ENCODE results near the gene SLC25A6. TPM values are rescaled to one million over a fixed set of nuclear protein-coding genes. Genes with fewer than 3 reads are reported as not detected.

SLC25A6 gene
- polyA plus RNA-seq, 1 of the 3 experiments (the other 2 are of a cell fraction), result 981 TPM

GRCh38 chrX:1336331-1336943 is 55.5 kb downstream of the SLC25A6 start, which contains the start of gene IL3RA:
Gene IL3RA, plus strand, starts transcription at chrX:1336785. Its CDS starts 4,981 bp downstream, at chrX:1341766.
- DNase-seq, result no peak

More at GRCh38 chrX:1336331-1336943, 55.5 kb downstream of the SLC25A6 start, which contains the start of gene IL3RA:
- Histone ChIP-seq H2AFZ (ENCODE audit: low read depth) (no peak within 1 kb of the TSS), H3K4me3 (ENCODE audit: low read depth in 2 of 2, low read length in 1 of 2) (peak within 1 kb of the TSS in 1 of 2 experiments; percentile 27; a peak in 1 of 4 replicates), H3F3A (replicated peaks; ENCODE audit: insufficient read depth) (no peaks in the 10 kb centered on the region), H3K36me3 (replicated peaks in 1 of 2; ENCODE audit: control insufficient read depth in 1 of 2, insufficient read depth in 2 of 2, low read length in 1 of 2) (no peaks in the 10 kb centered on the region), H3K27ac (ENCODE audit: low read depth in 2 of 2, low read length in 1 of 2) (no peak within 1 kb of the TSS), H3K9ac (no peak within 1 kb of the TSS), H3K79me2 (ENCODE audit: insufficient read depth) (no peaks in the 10 kb centered on the region), H4K20me1 (ENCODE audit: insufficient read depth) (no peaks in the 10 kb centered on the region), H3K9me2 (no peaks in the 10 kb centered on the region), H3K4me1 (ENCODE audit: control insufficient read depth in 1 of 2, insufficient read depth in 2 of 2, low read depth in 1 of 2, low read length in 1 of 2) (no peaks in the 10 kb centered on the region), H3K4me2 (peak within 1 kb of the TSS; percentile 61), H3K27me3 (ENCODE audit: insufficient read depth) (peaks cover 17% of the 10 kb centered on the region; the same call in 1 of the 2 replicates), H3K9me3 (no peaks in the 10 kb centered on the region)
- no peak for TF ChIP-seq EP300 (IDR thresholded peaks at IDR 0.05; ENCODE audit: borderline replicate concordance in 1 of 2, low read depth in 1 of 2, low read length in 1 of 2)
- no peak for TF ChIP-seq RFX5 (IDR thresholded peaks at IDR 0.05; ENCODE audit: low read length)
- no peak for TF ChIP-seq FOXJ3 (CRISPR knock-in tag; IDR thresholded peaks at IDR 0.05)
- TF ChIP-seq NFIC (IDR thresholded peaks at IDR 0.05; ENCODE audit: borderline replicate concordance), result no peak
- TF ChIP-seq CHD2 (IDR thresholded peaks at IDR 0.05; ENCODE audit: low read length, partially characterized antibody), result no peak
- no peak for TF ChIP-seq EZH2phosphoT487 (IDR thresholded peaks at IDR 0.05; ENCODE audit: borderline replicate concordance, low read depth)
- 17% methylated on average over 14 of the region's 14 CpGs for WGBS (ENCODE audit: low lambda C conversion rate)
- ChIA-PET POLR2A (no interaction called here), CTCF (no interaction called here)

Other genes starting within 250 kb of the SLC25A6 start
- gene CRLF2, start 179.5 kb downstream of the SLC25A6 start, polyA plus RNA-seq (2012; rRNA removed), result not detected in 2 replicates
- gene CSF2RA, start 123.3 kb downstream of the SLC25A6 start, polyA plus RNA-seq (2012; rRNA removed), result not detected in 2 replicates
- not detected in 2 replicates for gene IL3RA, start 55.3 kb downstream of the SLC25A6 start, polyA plus RNA-seq (2012; rRNA removed)
- 34.7 and 37.7 TPM in 2 replicates for gene ASMTL, start 60.8 kb upstream of the SLC25A6 start, polyA plus RNA-seq (2012; rRNA removed)
- gene P2RY8, start 145.1 kb upstream of the SLC25A6 start, polyA plus RNA-seq (2012; rRNA removed), result 0.03 and 0.08 TPM in 2 replicates
- 38.7 and 43.8 TPM in 2 replicates for gene AKAP17A, start 199.5 kb upstream of the SLC25A6 start, polyA plus RNA-seq (2012; rRNA removed)
- 0.26 TPM in 1 of 2 replicates, not detected in the other for gene ASMT, start 222.9 kb upstream of the SLC25A6 start, polyA plus RNA-seq (2012; rRNA removed)

All from SK-N-SH (cell line).